Hypothalamus (tissue), 51 donors: ENCODE data around the gene TESK2.

Experiments used
- DNase-seq, 51 donors: peaks; one replicate each; lab custom pipeline; 2025; lab: John Stamatoyannopoulos, UW

Gene TESK2

DNA sequence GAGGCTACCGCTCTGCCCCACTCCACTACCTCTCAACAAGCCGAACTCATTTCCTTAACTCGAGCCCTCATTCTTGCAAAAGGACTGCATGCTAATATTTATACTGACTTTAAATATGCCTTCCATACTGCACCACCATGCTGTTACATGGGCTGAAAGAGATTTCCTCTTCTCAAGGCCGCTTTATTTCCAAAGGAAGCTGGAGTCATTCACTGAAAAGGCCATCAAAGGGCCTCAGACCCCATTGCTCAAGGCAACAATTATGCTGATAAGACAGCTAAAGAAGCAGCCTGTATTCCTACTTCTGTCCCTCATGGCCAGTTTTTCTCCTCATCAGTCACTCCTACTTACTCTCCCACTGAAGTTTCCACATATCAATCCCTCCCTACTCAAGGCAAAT is 171.2 kb downstream of the TESK2 start:
- no peak for DNase-seq

DNA sequence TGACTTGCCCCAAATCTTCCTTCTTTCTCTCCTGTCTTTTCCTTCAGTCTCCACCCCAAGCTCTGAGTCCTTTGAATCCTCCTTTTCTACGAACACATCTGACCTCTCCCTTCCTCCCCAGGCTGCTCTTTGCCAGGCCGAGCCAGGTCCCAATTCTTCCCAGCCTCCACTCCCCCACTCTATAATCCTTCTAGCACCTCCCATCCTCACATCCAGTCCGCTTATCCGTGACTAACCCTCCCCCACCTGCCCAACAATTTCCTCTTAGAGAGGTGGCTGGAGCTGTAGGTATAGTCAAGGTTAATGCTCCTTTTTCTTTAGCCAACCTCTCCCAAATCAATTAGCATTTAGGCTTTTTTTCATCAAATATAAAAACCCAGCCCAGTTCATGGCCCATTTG is 173.8 kb downstream of the TESK2 start:
- DNase-seq, result no peak

DNA sequence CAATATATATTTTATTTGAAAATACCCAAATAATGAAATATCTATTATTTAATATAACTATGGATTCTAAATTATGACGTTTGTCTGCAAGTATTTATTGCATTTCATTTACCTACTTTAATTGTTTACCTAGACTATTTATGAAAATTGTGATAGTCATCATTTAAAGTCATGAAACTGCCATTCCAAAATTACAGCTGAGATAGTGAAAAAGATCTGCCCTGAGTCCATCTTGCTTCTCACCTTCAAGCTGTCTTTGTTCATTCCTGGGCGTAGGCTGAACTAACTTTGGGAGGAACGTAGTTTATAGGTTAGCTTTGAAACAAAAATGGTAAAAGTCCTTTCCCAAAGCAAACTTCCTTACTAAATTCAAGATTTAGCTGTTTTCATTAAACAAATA is 176.7 kb downstream of the TESK2 start:
- no peak for DNase-seq

DNA sequence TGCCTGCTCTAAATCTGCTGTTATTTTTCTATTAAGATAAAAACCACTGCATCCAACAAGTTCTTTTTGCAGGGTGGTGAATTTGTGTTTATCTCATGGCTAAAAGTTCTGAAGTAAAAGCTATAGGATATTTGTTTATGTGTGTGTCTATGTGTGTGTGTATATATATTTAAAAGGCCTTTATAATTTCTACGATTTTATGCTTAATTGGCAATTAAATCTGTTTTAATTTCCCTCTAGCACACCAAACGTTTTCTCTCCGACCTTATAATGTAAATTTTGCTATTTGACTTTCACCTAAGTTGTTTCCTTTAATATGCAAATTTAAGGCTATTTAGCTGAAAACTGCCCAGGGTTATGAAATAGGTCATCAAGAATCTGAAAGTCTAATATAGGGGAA is 184.1 kb downstream of the TESK2 start:
- no peak for DNase-seq

DNA sequence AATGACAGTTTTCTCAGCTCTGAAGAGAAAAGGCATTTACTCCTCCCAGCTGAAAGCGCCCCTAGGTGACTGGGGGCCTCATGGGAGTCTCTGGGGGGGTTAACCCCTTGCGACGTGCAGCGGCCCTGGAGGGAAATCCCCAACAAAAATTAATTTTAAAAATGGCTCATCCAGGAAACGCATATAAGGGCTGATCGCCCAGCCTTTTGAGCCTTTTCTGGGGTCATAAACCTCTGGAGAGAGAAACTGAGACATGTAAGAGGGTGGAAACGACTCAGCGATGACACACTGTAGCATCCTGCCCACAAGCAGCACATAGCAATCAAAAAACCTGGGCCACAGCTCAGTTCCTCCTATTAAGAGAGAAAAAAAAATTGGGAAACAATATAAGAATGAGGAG is 184.6 kb downstream of the TESK2 start:
- no peak for DNase-seq

- no peak for DNase-seq
These were observed 185.7 kb downstream of the TESK2 start for GRCh38 chr1:45305231-45305630.

DNA sequence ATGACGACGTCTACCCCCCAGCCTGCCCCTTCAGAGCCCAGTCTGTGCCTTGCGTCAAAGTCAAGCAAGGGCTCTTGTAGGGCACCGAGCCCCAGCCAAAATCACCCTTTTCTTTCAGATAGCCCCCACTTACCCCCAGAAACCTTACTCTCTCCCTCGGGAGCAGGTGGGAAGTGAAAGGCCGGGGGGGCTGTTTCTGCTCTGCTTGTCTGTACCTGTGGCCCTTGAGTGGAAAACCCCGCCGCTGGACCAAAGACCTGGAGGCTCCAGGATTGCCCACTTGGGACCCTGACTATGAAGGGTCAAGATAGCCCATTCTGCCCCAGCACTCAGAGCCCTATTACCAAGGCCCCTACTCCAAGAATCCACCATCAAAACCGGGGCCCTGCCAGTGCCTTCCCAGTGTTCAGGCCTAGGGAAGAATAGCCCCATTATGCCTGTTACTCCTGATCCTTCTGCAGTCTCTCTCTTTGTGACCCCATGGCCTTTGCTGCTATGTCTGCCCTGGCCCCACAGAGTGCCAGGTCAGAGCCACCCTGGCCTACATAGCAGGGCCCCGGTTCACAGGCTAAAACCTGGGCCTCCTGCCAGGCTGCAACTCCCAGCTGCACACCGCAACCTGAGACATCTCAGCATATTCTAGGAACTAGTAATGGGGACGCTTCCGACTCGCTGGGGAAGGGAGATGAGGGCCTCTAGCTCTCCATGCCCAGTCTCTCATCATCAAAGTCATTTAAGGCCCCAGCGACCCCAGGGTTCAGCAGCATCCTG is 186.5 kb downstream of the TESK2 start:
- DNase-seq, result peak in 5 of 51 donors; percentile 7 to 59 (median 43)

GRCh38 chr1:45303520-45304310 is 187.2 kb downstream of the TESK2 start:
- peak; percentile 57 to 99 (median 96) for DNase-seq

DNA sequence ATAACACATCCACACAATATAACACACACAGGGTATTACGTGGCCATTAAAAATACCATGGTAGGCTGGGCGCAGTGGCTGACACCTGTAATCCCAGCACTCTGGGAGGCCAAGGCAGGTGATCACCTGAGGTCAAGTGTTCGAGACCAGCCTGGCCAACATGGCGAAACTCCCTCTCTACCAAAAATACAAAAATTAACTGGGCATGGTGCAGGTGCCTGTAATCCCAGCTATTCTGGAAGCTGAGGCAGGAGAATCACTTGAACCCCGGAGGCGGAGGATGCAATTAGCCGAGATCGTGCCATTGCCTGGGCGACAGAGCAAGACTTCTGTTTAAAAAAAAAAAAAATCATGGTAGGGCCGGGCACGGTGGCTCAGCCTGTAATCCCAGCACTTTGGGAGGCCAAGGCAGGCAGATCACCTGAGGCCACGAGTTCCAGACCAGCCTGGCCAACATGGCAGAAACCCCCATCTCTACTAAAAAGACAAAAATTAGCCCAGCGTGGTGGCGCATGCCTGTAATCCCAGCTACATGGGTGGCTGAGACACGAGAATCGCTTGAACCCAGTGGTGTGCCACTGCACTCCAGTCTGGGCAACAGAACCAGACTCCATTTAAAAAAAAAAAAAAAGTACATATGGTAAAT is 188.3 kb downstream of the TESK2 start:
- DNase-seq, result no peak

DNA sequence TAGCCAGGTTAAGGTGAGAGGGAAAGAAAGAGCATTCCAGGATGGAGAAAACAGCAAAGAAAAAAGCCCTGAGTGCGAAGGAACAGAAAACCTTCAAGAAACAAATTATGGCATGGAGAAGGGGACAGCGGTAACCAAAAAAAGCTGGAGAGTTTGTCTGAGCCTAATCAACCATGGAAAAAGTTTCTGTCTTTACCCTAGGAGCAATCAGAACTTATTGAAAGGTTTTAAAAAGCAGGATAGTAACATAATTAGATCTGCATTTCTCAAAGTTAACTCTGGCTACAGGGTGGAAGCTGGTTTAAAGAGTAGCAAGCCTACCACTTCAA is 190.3 kb downstream of the TESK2 start:
- no peak for DNase-seq

- DNase-seq, result peak in 25 of 51 donors; percentile 2 to 68 (median 29)
These were observed 190.8 kb downstream of the TESK2 start for GRCh38 chr1:45299981-45300668.

DNA sequence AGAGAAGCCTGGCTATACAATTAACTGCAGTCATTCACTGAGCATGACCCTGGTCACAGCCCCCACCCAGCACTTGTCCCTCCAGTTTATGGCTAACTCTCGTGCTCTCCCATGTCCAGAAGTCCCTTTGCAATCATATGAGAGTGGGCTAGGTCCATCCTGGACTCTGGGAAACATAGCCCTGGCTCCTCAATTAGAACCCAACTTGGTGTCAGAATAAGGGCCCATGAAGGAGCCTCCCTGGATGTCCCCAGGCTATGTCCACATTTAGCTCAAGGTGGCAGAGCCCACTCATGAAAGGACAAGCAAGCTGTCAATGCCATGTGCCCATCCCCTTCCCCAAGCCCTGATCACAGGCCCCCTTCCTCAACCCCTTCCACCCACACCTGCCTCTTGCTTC is 191.7 kb downstream of the TESK2 start:
- DNase-seq, result no peak

- DNase-seq, result peak in 20 of 51 donors; percentile 2 to 62 (median 16)
These were observed 193.2 kb downstream of the TESK2 start for GRCh38 chr1:45297666-45298356.
